Lung microvascular endothelial cell (primary cell): ENCODE results near the gene ADGRB3. TPM values are rescaled to one million over a fixed set of nuclear protein-coding genes. Genes with fewer than 3 reads are reported as not detected.

Experiments used
- DNase-seq, 2 donors: peaks; one replicate each; pipeline versions ENCODE4 v3.0.0 to v3.0.0-alpha.2; 2010; ENCODE audit warnings: low read depth in 2 of 2
- total RNA-seq: library from RNA; depleted of rRNA; stranded (reverse); fragments of >200 nt; gene quantifications from 2 replicates; pipeline ENCODE4 v1.2.1, GENCODE V29; 2014

The ADGRB3 gene
- total RNA-seq, 1 donor from 2014 or later, result not detected

DNA sequence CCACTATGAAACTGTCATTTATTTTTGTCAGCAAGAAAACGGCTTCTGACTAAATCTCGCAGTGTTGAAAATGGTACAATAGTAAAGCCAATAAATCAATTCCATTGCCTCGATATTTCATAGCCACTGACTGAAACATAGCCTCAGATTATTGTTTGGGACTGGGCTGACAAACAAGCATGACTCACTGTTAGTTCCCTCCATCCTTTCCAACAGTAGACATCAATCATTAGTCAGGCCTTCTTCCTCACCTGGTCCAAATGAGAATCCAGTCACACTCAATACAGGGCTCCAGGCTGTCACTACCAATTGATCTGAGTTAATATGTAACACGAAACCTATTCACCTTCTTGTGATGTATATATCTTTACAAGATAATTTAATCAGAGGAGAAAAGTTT, 66.1 kb downstream of the ADGRB3 start:
- no peak for DNase-seq

DNA sequence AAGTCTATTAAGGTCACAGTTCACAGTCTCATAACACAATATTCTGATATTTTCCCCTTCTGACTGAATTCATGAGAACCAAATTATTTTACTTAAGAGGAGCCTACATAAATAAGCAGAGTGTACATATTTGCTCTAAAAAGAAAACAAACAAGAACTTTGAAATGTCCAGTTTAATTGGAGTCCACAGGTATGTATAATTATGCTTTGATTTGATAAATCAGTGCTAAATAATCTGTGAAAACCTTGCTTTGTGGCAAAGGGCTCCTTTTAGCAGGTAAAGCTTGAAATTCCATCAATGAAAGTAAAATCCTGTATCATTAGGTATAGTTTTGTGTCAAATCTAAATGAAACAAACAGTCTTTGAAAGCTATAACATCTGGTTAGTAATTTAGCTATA, 69.4 kb downstream of the ADGRB3 start:
- DNase-seq, result no peak

DNA sequence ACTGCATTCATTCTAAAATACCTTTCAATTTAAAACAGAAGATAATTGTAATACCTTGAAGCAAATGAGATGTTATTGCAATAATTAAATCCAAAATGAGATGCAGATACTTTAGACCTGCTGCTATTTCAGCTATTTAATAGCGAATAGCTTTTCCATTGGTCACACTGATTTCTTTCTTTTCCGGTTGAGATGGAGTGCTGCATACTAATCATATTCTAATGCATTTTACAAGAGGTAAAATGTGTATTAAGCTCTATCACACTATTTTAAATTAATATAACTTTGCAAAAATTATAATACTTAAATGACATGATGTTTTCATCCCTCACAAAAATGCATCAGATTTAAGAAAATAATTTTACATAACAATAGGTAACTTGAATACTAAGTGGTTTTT, 74.0 kb downstream of the ADGRB3 start:
- no peak for DNase-seq

DNA sequence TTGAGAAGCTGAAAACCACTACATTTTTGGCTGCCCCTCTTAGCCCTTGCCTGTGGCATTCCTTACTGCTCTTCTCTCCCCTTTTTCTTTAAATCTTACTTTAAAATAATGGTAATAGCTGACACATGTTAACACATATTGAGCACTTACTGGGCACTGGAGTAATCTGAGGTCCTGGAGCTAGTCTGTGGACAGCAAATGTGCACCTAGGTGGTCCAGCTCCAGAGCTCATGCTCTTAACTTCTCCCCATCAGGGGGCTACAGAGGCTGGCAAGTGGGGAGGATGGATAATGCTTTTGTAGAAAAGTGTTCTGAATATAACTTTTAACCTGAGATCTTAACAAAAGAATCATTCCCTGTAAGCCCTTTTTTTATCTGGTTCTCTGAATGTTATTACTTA, 74.8 kb downstream of the ADGRB3 start:
- no peak for DNase-seq

DNA sequence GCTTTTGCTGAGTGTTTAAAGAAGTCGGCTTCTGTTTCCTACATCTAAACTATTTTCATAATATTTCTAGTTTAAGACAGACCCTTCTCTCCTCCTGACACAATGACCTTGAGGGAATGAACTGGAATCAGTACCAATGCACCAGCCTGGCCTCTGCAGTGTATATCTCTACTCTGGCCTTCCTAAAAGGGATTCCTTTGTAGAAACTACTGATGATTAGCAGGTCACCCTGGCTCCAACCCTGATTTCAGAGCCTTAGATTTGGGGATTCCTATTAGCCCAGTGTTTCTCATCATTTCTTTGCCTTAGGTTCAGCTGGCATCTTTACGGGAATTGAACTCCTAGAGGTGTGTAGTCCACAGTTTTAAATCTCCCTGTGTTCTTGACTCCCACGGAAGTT, 75.4 kb downstream of the ADGRB3 start:
- DNase-seq, result no peak

DNA sequence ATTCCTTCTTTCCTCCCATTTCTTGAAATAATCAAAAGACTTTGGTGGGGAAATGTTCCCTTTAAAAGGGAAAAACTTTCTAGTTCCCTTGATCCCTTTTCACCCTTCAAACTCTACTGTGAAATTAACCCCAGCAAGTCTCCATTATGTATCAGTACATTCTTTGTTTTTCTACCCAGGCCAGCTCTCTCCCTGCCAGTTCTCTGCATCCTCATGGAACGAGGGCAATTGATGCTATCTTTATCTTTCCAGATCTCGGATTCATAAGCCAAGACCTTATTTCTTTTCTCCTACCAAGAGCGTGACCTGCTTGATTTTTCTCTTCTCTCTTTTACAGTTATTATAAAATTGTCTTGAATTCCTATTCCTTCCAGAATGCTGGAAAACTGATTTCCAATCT, 75.8 kb downstream of the ADGRB3 start:
- DNase-seq, result no peak

DNA sequence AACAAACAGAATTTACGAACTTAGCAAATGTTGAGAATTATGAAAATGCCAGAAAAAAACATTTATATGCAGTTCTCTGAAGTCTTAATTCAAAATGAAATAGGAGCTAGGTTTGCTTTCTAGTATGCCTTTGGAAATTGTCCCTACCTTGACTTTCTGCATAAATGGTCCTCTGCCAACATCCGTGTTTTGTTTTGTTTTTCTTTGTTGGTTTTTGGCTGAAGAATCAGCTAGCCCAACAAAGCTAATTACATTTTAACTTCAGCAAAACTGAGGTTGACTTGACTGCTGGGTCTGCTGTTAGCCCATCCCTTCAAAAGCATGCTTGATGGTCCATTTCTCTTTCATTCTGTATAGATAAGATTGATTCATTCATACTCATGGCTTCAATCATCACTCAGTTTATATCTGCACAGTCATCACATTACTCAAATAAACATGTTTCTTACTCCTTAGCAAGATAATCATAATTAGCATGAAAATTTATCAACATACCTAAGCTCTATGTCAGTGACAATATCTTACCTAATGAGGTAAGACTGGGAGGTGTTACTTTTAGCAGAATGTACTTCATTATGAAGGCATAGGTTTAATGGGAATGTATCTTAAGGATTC, 76.4 kb downstream of the ADGRB3 start:
- no peak for DNase-seq

DNA sequence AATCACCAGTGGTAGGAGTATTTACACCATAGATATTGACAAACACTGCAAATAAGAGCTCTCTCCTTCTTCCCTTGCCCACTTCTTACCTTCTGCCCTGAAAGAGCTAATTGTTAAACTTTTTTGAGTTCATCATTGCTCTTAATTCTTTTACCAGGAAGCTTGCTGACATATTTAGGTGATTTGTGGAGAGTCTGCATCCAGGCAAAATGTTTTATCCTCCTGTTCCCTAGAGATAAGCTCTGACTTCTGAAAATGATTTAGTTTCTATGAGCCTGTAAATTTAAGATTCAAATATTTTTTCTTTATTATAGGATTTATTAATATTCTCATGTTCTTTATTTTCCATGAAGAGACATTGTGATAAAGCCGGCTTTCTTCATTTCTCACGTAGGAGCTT, 81.5 kb downstream of the ADGRB3 start:
- no peak for DNase-seq

DNA sequence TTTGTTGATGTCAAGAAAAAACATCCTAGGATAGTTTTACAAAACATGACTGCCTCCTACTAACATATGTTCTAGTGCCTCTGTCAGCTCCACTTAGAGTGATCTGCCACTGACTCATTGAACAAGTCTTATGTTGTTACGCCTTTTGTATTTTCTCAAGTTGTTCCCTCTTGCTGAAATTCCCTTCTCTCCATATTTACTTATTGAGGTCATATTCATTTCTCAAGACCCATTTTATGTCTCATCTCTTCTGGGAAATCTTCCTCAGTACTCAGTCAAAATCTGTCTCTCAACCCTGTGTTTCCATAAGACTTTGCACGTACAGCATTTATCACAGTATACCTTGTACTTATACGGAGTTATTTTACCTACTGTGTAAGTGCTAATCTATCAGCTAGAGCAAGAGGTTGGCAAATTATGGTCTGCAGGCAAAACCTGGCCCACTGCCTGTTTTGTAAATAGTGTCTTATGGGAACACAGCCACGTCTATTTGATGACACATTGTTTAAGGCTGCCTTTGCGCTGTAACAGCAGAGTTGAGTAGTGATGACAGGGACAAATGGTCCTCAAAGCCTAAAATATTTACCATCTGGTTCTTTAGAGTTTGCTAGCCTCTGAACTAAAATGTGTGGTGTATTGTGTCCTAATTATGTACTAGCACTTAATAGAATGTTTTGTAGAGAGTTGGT, 83.4 kb downstream of the ADGRB3 start:
- DNase-seq, result no peak

DNA sequence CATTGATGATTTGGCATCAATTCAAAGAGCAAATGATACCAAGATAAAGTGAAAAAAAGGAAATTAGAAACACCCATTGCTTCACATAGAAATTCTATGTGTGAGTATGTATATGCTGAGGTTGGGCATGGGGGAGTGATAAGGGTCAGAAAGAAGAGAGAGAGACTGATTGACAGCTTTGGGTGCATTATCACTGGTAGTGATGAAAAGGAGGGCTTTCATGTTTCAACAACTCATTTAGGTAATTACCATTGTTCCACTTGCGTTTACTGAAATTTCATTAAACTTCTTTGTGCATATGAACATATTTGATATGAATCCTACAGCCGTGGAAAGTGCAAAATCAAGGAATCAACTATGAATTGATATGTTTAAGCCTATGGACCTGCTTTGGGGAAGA, 84.7 kb downstream of the ADGRB3 start:
- DNase-seq, result no peak

DNA sequence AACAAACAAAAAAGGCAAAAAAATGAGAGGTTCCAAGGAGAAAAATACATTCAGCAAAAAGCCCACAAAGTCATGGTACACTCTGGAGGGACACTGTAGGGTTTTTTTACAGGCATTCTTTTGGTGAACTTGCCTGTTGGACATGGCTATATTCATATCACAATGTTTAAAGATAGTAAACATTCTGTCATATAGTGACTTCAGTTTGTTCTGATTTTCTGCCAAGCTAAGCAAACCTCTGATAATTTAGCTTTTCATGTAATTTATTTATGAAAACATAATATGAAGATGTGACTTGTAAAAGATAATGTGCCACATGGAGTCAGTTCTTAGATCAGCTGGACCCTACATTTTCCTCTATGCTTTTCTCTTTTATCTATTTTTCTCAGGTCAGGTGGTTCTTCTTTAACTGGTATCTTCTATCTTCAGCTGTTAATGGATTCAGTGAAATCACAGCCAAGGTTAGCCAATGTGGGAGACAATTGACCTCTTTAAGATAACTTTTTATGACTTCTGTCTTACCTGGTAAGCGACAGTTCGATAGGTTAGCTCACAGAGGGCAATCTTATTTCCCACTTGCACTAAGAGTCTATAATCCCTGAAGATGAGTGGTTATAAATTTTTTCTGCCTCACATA, 87.9 kb downstream of the ADGRB3 start:
- no peak for DNase-seq

DNA sequence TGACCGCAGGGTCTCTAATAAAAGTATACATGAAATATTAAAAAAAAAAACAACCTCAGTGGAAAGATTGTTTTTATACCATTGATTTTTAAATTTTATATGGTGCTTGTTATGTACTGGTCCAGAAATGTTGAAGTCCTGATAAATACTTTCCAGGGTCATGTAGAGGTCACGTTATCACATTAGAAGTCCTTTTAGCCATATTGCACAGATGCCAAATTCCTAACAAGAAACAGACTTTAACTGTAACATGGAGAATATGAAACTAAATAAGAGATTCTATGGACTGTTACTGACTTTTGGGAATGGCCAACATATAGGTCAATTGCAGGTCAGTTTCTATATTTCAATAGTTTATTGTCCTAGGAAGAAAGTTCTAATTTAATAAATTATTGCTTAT, 89.0 kb downstream of the ADGRB3 start:
- no peak for DNase-seq

DNA sequence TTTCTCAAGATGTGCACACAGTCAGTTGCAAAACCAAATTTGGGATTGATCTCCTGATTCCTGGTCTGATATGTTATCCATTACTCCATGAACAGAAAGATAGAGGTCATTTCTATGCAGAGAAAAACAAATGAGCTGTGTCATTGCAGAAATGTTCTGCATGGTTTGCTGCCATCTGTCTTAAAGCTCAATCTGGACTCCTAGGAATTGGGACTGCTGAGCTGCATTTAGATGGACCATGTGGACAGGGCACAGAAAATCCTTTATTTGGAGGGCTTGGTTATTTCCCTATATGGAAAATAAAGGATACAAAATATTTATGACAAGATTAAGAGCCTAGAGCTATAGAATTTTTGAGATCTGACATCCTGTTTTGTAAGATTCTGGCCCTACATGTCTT, 91.3 kb downstream of the ADGRB3 start:
- DNase-seq, result no peak

DNA sequence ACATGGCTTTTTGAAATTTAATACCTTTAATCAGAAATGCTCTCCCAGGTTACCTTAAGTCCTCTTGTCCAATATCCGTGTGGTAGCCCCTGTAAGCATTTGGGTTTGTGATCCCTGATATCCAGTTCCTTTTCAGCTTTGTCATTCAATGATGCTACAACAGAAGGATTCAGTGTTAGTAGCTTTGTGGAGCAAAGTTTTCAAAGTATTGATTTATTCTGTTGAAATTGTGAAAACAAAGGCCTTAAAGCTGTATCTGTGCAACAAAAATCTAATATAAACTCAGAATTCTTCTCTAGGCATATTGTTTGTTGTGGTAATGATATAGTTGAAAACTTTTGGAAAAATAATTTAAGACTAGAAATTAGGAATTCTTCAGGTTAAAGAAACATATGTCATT, 91.9 kb downstream of the ADGRB3 start:
- no peak for DNase-seq

DNA sequence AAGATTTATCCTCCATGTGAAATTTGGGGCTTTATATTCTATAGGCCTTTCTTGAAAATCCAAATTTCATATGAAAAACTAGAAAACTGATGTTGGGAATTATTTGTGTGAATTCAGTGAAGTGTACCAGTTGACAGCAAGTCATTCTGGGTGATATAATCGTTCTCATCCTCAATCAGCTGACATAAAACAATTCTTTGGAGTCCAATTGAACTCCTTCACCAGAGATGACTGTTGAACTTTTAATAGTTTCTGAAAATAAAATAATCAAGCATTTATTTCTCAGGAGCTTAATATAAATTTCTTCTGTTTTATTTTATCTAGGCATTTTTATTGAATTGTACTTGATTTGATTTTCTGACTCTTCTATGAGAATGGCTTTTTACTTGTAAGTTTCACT, 92.6 kb downstream of the ADGRB3 start:
- no peak for DNase-seq

DNA sequence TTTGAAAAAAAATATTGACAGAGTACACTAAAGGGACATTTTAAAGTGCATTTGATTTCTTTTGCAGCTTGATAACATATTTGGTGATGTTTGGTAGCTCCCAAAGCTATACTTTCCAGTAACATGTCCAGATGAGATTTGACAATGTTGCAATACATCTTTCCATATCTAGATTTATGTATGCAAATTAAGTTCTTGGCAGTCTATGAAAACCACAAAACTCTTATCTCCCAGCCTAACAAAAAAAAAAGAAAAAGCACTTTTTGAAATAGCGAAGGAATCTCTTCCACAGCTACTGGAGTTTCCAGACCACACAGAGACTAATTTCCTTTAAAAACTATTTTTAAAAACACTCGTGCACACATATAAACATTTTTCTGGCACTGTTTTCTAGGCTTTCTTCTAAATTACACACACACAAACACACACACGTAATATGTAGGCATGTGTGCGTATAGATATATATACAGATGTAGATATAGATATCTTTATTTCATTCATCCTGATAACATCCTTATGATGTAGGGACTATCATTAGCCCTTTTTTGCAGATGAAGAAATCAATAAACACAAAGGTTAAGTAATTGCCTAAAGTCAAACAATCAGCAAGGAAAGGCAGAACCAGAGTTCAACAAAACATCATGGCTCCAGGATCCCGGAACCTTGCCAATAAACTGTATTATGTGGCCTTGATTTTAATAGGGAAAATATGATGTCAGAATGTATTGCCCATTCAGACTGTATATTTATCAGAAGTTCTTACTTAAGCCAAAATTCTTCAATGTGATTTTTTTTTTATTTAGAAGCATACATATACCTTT, 93.3 kb downstream of the ADGRB3 start:
- no peak for DNase-seq

DNA sequence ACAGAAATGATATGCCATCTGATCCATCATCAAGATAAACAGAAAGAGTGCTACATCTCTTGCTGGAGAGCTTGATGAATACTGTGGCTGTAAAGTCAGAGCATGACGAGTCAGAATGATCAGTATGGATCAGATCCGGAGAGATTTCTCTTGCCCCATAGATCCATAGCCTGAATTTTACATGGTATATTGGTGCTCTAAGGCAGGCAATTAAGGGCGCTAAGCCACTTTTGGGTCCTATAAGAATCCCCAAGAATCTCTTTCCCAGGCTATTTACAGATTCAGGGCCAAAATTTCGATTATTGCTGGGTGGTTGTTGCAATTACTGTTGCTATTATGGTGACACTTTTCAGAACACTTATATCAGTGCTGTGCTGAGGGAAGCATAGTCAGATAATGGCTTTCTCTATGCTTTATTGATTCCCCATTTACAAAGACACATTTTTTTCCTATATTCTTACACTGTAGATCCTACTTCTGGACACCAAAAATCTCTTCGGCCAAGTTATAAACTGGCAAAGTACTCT, 94.4 kb downstream of the ADGRB3 start:
- no peak for DNase-seq

DNA sequence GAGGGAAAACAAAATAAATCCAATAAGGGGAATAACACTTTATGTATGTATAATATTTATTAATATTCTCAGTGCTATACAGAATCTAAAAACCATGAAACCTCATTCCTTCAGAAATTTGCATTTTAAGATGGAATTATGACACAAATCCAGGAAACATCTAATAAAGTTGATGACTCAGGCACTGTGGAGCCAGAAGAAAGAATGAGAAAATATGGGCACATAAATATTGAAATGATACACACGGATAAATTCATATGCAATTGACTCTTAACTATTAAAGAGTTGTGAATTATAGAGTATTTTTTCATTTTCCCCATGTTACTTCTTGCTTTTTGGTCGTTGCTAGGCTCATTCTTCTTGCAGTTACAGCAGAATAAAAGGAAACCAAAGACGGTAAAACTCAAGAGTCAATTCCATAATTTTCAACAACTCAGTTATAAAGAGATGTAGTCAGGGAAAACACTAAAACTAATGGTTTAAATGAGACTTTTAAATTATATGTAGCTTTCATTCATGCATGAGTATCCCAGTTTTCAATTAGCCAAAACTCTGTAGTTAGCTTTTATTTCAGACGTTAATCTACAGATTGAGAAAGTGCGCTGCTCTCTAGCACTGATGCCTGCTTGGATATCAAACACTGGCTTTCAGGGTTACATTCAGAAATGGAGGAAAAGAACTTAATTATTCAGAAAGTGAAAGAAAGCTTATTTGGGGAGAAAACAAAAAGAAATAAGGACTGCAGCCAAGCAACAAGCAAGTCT, 95.4 kb downstream of the ADGRB3 start:
- no peak for DNase-seq

DNA sequence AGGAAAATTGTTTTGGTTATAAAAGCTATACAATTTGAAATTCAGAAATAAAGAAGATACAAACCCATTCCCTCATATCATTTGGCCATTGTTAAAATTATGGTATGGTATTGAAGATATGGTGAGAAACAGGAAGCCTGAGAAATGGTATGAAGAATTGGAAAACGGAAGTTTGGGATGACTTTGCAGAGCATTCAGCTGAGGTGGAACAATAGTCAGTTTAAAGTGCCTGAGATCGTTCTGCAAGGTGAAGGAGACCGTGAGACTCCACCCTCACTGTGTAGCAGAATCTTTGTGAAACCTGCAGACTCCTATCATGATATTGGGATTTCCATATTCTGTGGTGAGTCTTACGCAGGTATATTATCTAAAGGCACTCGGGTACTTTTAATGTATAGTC, 97.3 kb downstream of the ADGRB3 start:
- no peak for DNase-seq

DNA sequence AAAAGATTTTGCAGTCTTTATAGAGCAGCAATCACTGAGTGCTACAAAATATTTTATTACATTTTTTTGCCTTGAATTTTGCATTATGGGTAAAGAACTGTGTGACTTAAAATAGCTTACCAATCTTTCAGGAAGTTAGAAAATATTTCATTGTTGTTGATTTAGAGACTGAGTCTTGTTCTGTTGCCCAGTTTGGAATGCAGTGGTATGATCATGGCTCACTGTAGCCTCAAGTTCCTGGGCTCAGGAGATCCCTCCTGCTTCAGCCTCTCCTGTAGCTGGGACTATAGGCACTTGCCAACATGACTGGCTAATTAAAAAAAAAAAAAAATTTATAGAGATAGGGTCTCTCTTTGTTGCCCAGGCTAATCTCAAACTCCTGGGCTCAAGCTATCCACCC, 100.8 kb downstream of the ADGRB3 start:
- no peak for DNase-seq

DNA sequence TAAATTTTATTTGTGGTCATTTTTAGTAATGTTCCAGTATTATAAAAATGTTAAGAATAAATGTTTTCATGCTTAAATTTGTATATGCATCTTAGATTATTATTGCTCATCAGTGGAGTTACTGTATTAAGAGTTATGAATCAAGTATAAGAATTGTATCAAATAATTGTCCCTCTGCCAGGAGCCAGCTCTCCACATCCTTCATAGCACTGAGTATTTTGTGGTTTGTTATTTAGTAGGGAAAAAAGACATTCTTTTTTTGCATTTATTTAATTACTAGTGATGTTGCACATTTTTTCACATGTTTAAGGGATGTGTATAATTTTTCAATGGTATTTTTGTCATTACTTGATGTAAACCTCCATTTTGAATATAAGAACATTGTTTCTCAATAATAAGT, 102.0 kb downstream of the ADGRB3 start:
- no peak for DNase-seq
